Muscle of arm (tissue), 12 donors: ENCODE results near the gene CYB561A3. TPM values are rescaled to one million over a fixed set of nuclear protein-coding genes. Genes with fewer than 3 reads are reported as not detected.

Experiments
- DNase-seq: peaks from one replicate; pipeline ENCODE4 v3.0.0-alpha.2; 2013
- polyA plus RNA-seq, 12 donors: library from polyadenylated mRNA; unstranded; fragments of 120-200 nt; gene quantifications; one replicate each; pipeline ENCODE4 v1.2.1, GENCODE V29; 2013; ENCODE audit not compliant: insufficient read length in 12 of 12

CYB561A3 gene
- polyA plus RNA-seq, 12 donors, result 13.4 to 37.7 (median 17.1) TPM; not detected in 1

DNA sequence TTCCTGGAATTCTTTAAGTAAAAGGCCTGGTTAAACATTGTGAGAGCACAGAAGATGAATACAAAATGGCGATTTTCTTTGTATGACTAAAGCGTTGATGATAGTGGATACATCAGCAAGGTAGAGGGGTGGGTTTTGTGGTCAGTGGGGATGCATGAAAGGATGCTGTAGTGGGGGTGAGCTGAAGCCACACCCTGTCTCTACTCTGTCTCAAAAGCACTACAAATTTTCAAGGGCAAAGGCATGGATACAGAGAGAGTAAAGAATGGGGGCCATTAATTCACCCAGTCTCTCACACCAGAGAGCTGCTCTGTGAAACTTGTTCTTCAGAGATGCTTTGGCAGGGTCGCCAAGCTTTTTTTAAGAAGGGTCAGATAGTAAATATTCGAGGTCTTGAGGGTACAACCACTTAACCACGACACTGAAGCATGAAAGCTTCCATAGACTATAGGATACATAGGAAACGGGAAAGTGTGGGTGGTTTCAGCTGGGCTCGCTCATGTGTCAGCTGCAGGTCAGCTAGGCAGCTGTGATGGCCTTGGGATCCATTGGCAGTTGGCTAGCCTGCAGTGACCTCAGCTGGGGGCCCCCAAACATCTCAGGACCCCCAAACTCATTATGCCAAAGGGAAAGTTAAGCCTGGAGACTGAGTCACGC is 8.8 kb upstream of the CYB561A3 start:
- no peak for DNase-seq

DNA sequence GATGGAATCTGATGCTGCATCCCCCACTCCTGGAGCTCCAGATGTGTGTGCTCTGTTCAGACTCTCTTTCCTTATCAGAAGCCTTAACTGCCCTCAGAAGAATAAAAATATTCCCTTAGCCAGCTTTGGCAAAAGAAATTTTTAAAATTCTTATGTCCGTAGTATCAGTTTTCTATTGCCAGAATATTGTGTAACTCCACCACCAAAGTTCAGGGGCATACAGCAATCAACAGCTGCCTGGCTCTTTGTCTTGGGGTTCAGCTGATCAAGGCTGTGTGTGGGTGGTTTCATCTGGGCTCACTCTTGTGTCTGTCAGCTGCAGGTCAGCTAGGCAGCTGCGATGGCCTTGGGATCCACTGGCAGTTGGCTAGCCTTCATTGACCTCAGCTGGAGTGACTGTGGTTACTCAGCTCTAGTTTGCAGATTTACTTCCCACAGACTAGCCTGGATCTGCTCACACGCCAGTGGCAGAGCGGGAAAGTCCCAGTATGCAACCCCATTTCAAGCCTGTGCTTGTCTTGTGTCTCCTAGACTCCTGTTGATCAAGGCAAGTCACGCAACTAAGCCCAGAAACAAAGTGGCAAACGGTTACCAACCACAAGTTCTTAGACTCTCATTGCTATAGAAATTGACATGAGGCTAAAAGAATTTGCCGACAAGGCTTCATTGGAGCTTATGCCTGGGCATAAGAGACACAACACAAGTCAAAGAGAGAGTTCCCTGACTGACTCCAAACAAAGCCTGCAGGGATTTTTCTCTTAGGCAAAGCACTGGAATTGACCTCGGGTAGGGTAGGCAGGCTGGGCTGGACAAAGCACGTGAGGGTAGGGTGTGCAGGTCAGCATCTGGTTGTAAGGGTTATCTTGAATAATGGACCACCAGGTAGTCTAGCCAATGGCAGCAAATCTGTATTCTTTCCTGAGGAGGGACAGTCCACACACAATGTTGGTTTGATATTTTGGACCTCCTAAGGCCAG is 8.0 kb upstream of the CYB561A3 start:
- DNase-seq, result no peak

DNA sequence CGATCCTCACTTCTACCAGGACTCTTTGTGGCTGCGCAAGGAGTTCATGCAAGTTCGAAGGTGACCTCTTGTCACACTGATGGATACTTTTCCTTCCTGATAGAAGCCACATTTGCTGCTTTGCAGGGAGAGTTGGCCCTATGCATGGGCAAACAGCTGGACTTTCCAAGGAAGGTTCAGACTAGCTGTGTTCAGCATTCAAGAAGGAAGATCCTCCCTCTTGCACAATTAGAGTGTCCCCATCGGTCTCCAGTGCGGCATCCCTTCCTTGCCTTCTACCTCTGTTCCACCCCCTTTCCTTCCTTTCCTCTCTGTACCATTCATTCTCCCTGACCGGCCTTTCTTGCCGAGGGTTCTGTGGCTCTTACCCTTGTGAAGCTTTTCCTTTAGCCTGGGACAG is 7.0 kb upstream of the CYB561A3 start:
- no peak for DNase-seq

DNA sequence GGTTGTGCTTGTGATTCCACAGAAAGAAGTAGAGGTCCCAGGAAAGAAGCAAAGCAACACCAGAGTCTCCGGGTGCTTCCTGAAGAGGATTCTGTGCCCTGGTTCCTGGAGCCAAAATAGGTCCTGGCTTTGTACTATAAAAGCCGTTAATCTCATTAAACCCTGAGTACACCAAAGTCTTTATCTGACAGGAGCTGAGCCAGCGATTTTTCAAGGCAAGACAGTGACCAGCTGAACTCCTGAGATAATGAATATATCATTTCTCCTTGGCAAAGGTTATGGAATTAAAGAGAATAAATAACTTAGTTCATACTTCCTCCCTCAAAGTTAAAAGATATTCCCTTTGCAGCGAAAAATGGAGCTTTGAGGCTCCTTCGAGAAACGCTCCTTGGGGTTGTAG is 5.7 kb upstream of the CYB561A3 start:
- DNase-seq, result no peak

DNA sequence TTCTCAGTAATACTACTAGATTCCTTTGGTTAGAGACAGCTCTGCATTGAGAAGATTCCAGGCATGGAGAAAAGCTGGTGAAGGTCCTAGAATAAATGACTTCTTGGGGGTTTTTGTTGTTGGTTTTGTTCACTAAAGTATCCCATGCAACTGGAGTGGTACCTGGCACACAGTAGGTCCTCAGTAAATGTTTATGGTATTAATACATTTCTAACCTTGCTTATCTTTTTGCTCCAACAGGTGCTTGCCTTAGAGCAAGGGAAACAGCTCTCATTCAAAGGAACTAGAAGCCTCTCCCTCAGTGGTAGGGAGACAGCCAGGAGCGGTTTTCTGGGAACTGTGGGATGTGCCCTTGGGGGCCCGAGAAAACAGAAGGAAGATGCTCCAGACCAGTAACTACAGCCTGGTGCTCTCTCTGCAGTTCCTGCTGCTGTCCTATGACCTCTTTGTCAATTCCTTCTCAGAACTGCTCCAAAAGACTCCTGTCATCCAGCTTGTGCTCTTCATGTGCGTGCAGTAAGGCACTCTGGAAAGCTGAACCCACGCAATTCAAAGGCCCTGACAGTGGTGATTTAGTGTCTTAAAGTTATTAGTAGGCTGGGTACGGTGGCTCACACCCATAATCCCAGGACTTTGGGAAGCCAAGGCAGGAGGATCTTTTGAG is 2.5 kb upstream of the CYB561A3 start:
- DNase-seq, result no peak

DNA sequence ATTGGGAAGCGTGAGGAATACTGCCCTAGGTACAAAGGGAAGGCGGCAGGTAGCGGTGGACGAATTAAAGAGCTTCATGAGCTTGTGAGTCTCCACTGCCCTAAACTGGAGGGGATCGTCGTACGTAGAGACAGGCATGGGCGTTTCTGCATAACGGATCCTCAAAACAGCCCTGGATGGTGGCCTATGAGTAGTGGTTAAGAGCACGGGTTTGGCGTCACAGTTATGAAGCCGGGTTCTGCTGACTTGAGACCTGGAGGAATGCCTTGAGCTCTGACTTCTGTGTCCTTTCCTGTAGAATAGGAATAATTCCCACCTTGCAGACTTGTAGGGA is 827 bp upstream of the CYB561A3 start:
- no peak for DNase-seq

DNA sequence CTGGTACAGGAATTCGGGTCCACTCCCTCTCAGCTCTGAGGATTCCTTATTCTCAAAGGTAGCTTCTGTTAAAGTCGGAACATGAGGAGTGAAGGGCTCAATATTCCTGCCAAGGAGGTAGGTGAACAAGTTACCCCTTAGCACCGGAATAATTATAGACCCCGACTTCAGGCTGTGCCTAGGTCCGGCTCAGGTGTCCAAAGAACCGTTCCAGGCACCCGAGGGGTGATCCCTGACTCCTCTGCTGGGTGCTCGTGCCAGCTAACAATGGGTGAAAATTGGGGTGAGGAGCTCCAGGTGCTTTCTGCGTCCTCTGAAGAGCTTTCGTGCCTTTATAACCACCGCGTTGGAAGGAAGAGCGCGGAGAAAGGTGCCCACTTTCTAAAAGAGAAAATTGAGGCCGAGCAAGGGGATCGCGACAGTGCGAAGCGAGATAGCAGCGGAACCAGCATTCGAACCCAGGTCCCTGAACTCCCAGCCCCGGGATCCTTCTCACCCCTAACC is 393 bp downstream of the CYB561A3 start:
- DNase-seq, result peak; percentile 31

DNA sequence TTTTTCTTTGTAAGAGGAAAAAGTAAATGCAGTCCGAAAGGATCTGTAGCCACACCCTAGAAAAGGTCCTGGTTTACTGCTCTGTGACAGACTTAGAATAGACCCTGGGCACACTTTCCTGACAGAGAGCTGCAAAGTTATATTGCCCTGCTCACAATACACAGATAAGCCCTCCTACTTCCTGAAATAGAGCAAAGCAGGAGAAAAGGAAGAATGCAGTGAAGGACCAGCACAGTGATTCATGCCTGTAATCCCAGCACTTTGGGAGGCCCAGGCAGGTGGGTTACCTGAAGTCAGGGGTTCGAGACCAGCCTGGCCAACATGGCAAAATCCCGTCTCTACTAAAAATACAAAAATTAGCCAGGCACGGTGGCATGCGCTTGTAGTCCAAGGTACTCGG is 2.2 kb downstream of the CYB561A3 start:
- DNase-seq, result no peak

DNA sequence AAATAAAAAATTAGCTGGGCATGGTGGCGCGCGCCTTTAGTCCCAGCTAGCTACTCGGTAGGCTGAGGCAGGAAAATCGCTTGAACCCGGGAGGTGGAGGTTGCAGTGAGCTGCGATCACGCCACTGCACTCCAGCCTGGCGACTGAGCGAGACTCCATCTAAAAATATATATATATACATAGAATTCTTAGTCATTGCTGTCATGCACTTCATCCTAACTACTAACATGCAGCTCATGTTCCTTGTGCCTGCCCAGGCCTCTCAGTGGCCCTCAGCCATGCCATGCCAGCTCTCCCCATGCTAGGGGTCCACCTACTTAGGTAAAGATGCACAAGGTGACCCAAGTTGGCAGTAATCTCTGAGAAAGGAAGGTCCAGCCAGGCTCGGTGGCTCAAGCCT is 3.1 kb downstream of the CYB561A3 start:
- no peak for DNase-seq

DNA sequence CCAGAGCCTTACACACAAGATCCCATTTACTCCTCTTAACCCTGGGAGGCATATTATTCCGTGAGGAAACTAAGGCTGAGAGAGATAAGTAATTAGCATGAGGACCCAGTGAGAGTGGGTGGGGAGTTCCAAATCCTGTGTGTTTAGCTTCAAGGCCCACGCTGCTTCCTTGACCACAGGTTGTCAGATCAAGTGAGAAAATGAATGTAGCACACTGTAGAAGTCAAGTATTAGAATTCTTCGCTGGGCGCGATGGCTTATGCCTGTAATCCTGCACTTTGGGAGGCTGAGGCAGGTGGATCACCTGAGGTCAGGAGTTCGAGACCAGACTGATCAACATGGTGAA is 3.8 kb downstream of the CYB561A3 start:
- DNase-seq, result no peak

DNA sequence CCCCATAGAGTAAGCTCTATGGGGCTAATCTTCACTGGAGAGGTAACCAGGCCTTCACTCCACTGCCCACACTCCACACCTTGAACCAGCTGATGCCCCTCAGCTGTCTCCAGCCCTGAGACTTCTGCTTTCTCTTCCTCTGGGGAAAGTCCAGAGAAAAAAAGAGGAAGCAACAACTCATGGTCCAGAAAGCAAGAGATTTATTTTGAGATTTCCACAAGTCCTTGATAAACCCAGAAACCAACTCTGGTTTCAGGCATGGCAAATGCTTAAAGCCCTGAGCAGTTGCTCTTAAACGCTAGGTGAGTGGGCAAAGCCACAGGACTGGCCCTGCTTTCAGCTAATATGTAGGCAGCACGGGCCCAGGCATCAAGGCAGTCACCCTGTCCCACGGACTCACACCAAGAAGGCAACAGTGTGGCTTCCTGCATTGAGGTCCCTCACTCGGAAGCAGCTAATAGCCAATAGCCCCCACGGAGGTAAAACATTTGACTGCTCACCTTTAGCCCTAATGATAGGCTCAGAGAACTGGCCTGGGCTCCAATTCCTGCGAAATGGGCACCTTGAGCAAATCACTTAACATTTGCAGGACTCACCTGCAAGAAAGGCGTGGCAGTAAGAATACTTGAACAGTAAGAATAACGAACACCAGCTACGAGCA is 4.3 kb downstream of the CYB561A3 start:
- no peak for DNase-seq

DNA sequence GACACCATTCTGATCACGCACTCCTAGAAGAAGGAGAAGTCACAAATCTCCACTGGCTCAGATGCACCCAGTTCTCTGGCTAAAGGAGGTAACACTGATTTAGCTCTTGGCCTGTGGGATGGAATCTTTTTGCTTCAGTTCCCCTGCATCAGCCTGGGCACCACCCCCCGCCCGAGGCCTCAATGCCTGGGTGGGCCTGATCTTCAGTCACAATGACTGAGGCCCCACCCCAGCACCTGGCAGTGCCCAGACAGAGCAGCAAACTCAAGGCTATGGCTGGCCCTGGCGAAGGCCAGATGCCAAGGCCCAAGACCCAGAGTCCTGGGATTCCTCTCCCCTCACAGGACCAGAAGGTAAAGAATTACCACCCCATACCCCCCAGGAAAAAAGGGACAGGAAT is 5.0 kb downstream of the CYB561A3 start:
- DNase-seq, result no peak

DNA sequence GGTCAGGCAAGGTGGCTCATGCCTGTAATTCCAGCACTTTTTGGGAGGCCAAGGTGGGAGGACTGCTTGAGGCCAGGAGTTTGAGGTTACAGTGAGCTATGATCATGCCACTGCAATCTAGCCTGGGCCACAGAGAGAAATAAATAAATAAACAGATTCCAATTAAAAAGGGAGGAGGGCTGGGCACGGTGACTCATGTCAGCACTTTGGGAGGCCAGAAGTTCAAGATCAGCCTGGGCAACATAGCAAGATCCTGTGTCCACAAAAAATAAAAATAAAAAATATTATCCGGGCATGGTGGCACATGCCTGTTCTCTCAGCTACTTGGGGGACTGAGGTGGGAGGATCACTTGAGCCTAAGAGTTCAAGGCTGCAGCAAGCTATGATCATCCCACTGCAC is 7.5 kb downstream of the CYB561A3 start:
- DNase-seq, result no peak

DNA sequence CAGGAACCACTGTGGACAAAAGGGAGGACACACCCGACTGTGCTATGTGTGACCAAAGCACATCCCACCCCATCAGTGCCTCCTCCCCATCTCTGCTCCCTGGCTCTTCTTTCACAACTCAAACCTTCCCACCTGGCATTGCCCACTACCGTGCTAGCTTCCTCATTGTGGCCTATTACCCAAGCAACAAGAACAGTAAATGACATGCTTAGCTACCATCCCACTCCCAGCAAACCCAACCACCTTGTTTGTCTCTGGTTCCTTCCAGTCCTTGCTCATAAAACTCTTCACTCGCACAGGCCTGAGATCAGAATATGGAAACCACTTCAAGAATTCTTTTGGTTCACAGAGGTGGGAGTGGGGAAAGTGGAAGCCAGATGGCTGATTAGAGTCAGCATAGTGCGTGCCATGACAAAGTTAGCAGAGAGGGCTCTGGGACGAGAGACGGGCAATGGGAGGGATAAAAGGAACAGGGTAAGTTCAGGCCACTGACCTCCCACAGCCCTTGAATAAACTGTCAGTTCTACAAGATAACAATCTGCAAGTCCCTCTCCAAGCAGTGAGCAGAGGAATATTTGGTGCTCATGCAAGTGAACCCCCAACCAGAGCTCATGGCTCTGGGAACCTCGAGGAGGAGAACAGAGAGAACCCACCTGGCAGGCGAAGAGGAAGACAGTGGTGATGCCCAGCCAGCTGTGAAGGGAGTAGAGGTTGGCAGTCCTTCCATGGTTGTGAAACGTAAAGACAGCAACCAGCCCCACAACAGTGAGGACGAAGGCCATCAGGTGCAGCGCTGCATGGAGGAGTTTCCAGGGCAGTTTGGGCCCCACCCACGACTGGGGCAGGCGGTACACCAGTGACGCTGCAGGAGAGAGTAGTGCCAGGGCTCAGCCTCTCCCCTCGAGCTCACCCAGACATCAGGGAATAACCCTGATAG is 8.3 kb downstream of the CYB561A3 start:
- DNase-seq, result no peak

DNA sequence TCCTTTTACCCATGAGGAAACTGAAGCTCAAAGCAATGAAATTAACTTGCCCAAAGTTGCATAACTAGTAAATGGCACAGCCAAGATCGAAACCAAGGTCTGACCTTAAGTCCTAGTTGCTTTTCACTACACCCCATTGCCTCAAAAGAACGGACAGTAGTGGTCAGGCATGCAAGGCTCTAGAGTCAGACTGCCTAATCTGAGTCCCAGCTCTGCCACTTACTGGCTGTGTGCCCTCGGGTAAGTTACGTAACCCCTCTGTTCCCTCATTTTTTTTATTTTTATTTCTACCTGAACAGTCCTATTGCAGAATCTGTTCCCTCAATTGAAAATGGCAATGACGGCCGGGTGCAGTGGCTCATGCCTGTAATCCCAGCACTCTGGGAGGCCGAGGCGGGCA is 9.6 kb downstream of the CYB561A3 start:
- no peak for DNase-seq

DNA sequence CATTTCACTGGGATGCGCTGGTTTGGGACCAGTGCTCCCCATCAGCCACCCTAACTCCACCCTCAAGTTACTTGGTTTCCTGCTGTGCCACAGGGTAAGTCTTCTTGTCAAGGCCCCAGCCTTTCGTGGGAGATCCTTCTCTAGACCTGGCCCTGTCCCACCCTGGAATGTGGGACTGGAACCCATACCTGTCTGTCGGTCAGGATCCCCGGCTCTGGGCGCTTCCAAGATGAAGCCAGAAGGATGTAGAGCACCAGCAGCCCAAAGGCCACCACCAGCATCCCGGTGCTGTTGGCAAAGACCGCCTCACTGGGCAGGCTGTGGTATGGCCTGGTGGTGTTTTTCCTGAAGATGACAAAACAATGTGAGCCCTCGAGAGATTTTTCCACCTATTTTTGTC is 10.9 kb downstream of the CYB561A3 start:
- no peak for DNase-seq

DNA sequence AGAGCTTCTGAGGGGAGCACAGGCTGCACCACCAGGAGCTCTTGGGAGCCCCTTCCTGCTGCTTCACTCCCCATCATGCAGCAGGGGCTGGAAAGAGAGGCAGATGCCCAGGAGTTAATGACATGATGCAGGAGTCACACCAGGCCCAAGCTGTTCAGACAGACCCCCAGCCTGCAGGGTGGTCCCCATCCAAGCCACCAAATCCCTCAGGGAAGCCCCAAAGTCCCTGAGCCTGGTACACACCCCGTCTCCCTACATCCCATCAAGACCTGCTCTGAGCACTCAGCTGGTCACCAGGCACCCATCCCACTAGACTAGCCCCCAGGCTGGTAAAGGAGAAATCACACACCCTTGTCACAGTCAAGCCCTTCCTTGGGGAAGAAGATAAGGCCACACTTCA is 11.3 kb downstream of the CYB561A3 start:
- no peak for DNase-seq

DNA sequence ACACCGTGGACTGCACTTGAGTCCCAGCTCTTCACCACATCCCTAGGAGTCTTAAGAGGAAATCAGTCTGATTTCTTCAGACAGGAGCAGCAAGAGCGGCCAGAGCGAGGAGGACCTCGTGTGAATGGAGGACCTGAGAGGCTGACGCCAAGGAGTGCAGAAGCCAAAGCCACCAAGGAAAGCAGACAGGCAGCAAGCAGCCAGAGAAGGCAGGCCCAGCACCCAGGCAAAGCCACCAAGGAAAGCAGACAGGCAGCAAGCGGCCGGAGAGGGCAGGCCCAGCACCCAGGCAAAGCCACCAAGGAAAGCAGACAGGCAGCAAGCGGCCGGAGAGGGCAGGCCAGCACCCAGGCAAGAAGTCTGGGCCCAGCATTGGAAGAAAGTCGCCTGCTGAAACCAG is 11.8 kb downstream of the CYB561A3 start:
- DNase-seq, result no peak

DNA sequence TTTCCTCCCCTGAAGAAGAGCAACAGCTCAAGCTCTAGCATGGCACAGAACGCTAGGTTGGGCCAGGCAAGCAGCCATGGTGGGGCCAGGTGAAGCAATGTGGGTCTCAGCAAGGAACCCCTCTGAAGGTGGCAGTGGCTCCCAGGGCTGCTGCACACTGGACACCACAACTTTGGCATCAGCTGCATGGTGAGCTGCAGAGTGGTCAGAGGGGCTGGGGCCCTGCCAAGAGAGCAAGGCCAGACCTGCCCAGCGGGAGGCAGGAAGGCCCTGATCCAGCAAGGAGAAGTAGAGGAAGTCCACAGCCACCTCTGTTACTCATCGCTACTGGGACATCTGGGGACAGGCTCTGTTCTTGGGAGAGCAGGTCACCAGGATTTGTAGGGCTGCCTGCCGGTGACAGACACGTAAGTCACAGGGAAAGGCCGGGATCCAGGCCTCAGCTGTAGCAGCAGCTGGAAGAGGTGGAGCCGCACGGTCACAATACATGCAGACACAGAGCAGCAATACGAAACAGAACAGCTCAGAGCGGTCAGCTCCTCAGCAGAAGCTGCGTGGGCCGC is 12.4 kb downstream of the CYB561A3 start:
- DNase-seq, result no peak

DNA sequence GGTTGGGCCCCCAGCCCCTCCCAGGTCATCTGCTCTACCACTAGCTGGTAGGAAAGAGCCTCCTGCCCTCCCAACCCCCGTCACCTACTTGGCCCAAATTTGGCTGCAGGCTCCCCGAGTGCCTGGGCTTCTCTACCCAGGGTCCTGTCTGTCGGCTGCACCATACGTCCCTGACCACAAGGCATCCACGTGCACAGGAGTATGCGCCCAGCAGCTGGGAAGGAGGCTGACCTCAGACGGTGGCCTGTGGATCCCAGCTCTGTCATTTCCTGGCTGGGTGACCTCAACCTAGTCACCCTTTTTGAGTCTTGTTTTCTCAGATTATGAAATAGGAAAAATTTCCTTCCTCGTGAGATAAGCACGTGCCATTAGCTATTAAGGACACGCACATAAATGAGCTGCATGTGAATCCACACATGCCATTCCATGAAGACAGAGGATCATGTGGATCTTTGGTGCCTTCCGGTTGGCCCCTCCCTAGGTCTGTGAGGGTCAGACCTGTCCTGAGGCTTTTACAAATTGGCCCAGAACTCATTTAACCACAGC is 13.7 kb downstream of the CYB561A3 start:
- no peak for DNase-seq
